H1 (cell line): ENCODE data around the gene P4HA1. TPM values are rescaled to one million over a fixed set of nuclear protein-coding genes. Genes with fewer than 3 reads are reported as not detected.

Source experiments
- CTCF ChIA-PET: fragments of 300-600 bp; sonication (Branson Sonifier 250); formaldehyde crosslinking; loops from one replicate; lab custom pipeline; 2021; ENCODE audit not compliant: partially characterized antibody; lab: Charles Lee
- POLR2A ChIA-PET: fragments of 300-600 bp; sonication (Branson Sonifier 250); formaldehyde crosslinking; loops from one replicate; lab custom pipeline; 2021; ENCODE audit warnings: inconsistent platforms; ENCODE audit not compliant: partially characterized antibody; lab: Charles Lee
- DNase-seq, 2 experiments: peaks; one replicate each; pipeline versions ENCODE4 v3.0.0 to v3.0.0-alpha.2; 2010 to 2022; ENCODE audit warnings: low spot score in 2 of 2, low read depth in 1 of 2, mixed read lengths in 1 of 2
- FAIRE-seq: peaks from 2 replicates; lab custom pipeline; 2011; peaks lifted over from hg19 to GRCh38; lab: Jason Lieb, UNC
- H2AFZ ChIP-seq: 2 replicates; pipeline ENCODE4 v1.8.1; 2012; ENCODE audit warnings: low read length, inconsistent platforms
- H2AK5ac ChIP-seq: 2 replicates; pipeline ENCODE4 v1.6.1; 2013; ENCODE audit warnings: low read depth, low read length
- H2BK120ac ChIP-seq: replicated peaks from 2 replicates; pipeline ENCODE3; 2013; ENCODE audit warnings: low read depth, low read length, inconsistent platforms
- H2BK12ac ChIP-seq: 2 replicates; pipeline ENCODE4 v1.6.1; 2013; ENCODE audit warnings: low read depth, low read length
- H2BK15ac ChIP-seq: 2 replicates; pipeline ENCODE4 v1.6.1; 2013; ENCODE audit warnings: low read length
- H2BK20ac ChIP-seq: 2 replicates; pipeline ENCODE4 v1.6.1; 2013; ENCODE audit warnings: low read length
- H2BK5ac ChIP-seq: 2 replicates; pipeline ENCODE4 v1.6.1; 2013; ENCODE audit warnings: low read depth, low read length
- H3K14ac ChIP-seq: 2 replicates; pipeline ENCODE4 v1.6.1; 2013; ENCODE audit warnings: inconsistent platforms; ENCODE audit not compliant: insufficient read length
- H3K18ac ChIP-seq: 2 replicates; pipeline ENCODE4 v1.6.1; 2013; ENCODE audit warnings: low read length; ENCODE audit errors: extremely low read depth
- H3K23ac ChIP-seq: 2 replicates; pipeline ENCODE4 v1.6.1; 2013; ENCODE audit warnings: inconsistent platforms; ENCODE audit not compliant: insufficient read length
- H3K23me2 ChIP-seq: 2 replicates; pipeline ENCODE4 v1.6.1; 2013; ENCODE audit warnings: low read depth, low read length
- H3K27ac ChIP-seq: 2 replicates; pipeline ENCODE4 v1.6.1; 2011; ENCODE audit warnings: low read depth, low read length, inconsistent platforms
- H3K27me3 ChIP-seq, 4 experiments: replicated peaks in 1 of 4; 1 replicate in 1 of 4; 2 replicates in 3 of 4; pipeline versions ENCODE4 v1.6.1 to v1.8.1; 2011 to 2013; ENCODE audit warnings: low read length in 3 of 4, mild to moderate bottlenecking in 3 of 4, inconsistent platforms in 2 of 4, mixed read lengths in 2 of 4, moderate library complexity in 1 of 4; ENCODE audit not compliant: control insufficient read depth in 3 of 4, insufficient read depth in 3 of 4; ENCODE audit errors: extremely low read depth in 1 of 4
- H3K36me3 ChIP-seq, 4 experiments: 2 replicates each; pipeline versions ENCODE4 v1.6.1 to v1.8.1; 2011 to 2013; ENCODE audit warnings: mild to moderate bottlenecking in 4 of 4, low read length in 3 of 4, moderate library complexity in 2 of 4, control low read depth in 1 of 4, inconsistent platforms in 1 of 4; ENCODE audit not compliant: insufficient read depth in 4 of 4, control insufficient read depth in 2 of 4
- H3K4ac ChIP-seq: replicated peaks from 2 replicates; pipeline ENCODE3; 2013; ENCODE audit warnings: low read length, low read depth, mixed read lengths, inconsistent platforms; ENCODE audit not compliant: insufficient read length
- H3K4me1 ChIP-seq, 4 experiments: replicated peaks in 1 of 4; 1 replicate in 1 of 4; 2 replicates in 3 of 4; pipeline versions ENCODE4 v1.6.1 to v1.8.1; 2011 to 2013; ENCODE audit warnings: low read length in 3 of 4, inconsistent platforms in 2 of 4, mixed read lengths in 1 of 4; ENCODE audit not compliant: insufficient read depth in 4 of 4, control insufficient read depth in 3 of 4
- H3K4me2 ChIP-seq, 2 experiments: 2 replicates each; pipeline versions ENCODE4 v1.6.1 to v1.8.1; 2011 to 2013; ENCODE audit warnings: low read depth in 2 of 2, low read length in 2 of 2, control low read depth in 1 of 2, inconsistent platforms in 1 of 2, mild to moderate bottlenecking in 1 of 2; ENCODE audit not compliant: insufficient read depth in 1 of 2
- H3K4me3 ChIP-seq, 4 experiments: fragments of 200-600, 300-600 bp in 1 of 4; sonication (generic), shearing (Covaris generic), sonication (Bioruptor Twin) in 1 of 4; 2 replicates each; pipeline versions ENCODE4 v1.5.1 to v1.8.1; 2011 to 2016; ENCODE audit warnings: low read length in 4 of 4, low read depth in 3 of 4, control low read depth in 2 of 4, inconsistent platforms in 2 of 4, mild to moderate bottlenecking in 2 of 4, mixed read lengths in 1 of 4, moderate library complexity in 1 of 4; ENCODE audit not compliant: insufficient read depth in 2 of 4; ENCODE audit errors: extremely low read depth in 1 of 4
- H3K56ac ChIP-seq: replicated peaks from 2 replicates; pipeline ENCODE3; 2013; ENCODE audit warnings: low read depth, mild to moderate bottlenecking, mixed read lengths, low read length, inconsistent platforms; ENCODE audit not compliant: insufficient read length
- H3K79me1 ChIP-seq: 2 replicates; pipeline ENCODE4 v1.6.1; 2013; ENCODE audit warnings: low read depth, low read length, control low read depth
- H3K79me2 ChIP-seq, 2 experiments: 2 replicates each; pipeline versions ENCODE4 v1.6.1 to v1.8.1; 2012 to 2013; ENCODE audit warnings: low read length in 2 of 2, mild to moderate bottlenecking in 2 of 2, inconsistent platforms in 1 of 2; ENCODE audit not compliant: insufficient read depth in 2 of 2, control insufficient read depth in 1 of 2
- H3K9ac ChIP-seq, 4 experiments: replicated peaks in 1 of 4; 1 replicate in 1 of 4; 2 replicates in 3 of 4; pipeline versions ENCODE4 v1.6.1 to v1.8.1; 2011 to 2013; ENCODE audit warnings: low read depth in 3 of 4, low read length in 3 of 4, control low read depth in 2 of 4, mild to moderate bottlenecking in 2 of 4, moderate library complexity in 2 of 4, inconsistent platforms in 1 of 4; ENCODE audit errors: extremely low read depth in 1 of 4
- H3K9me3 ChIP-seq, 2 experiments: 2 replicates each; pipeline versions ENCODE4 v1.6.1 to v1.8.1; 2012 to 2013; ENCODE audit warnings: mild to moderate bottlenecking in 2 of 2, moderate library complexity in 2 of 2, control low read depth in 1 of 2, inconsistent platforms in 1 of 2, low read depth in 1 of 2, low read length in 1 of 2, mixed read lengths in 1 of 2; ENCODE audit not compliant: insufficient read depth in 2 of 2
- H4K20me1 ChIP-seq, 2 experiments: replicated peaks in 1 of 2; 2 replicates each; pipeline versions ENCODE3 to v1.8.1; 2011 to 2013; ENCODE audit warnings: inconsistent platforms in 2 of 2, low read length in 2 of 2, mild to moderate bottlenecking in 1 of 2; ENCODE audit not compliant: insufficient read depth in 2 of 2, control insufficient read depth in 1 of 2
- H4K5ac ChIP-seq: 2 replicates; pipeline ENCODE4 v1.6.1; 2013; ENCODE audit warnings: low read length, low read depth, mixed read lengths, inconsistent platforms; ENCODE audit not compliant: insufficient read length
- H4K8ac ChIP-seq: 2 replicates; pipeline ENCODE4 v1.8.0; 2013; ENCODE audit warnings: mild to moderate bottlenecking, moderate library complexity, low read length, inconsistent platforms; ENCODE audit not compliant: insufficient read depth; ENCODE audit errors: extremely low read depth
- H4K91ac ChIP-seq: replicated peaks from 2 replicates; pipeline ENCODE3; 2013; ENCODE audit warnings: low read length, mixed read lengths, inconsistent platforms; ENCODE audit not compliant: insufficient read length
- CHD2 ChIP-seq: IDR thresholded peaks from 2 replicates; pipeline ENCODE4 v1.6.1; 2012; ENCODE audit warnings: low read length, improper control_type of control experiment
- RAD21 ChIP-seq, 2 experiments: IDR thresholded peaks in 1 of 2; conservative IDR thresholded peaks in 1 of 2; 2 replicates each; pipeline ENCODE4 v1.6.1; 2011; ENCODE audit warnings: low read depth in 2 of 2, low read length in 2 of 2, improper control_type of control experiment in 1 of 2, inconsistent platforms in 1 of 2, mild to moderate bottlenecking in 1 of 2, moderate library complexity in 1 of 2
- TCF12 ChIP-seq: IDR thresholded peaks from 2 replicates; pipeline ENCODE4 v1.6.1; 2011; ENCODE audit warnings: low read depth, mild to moderate bottlenecking, low read length
- WGBS, 2 experiments: shearing (Covaris generic) in 1 of 2; methylation state at CpG; one replicate each; pipeline versions ENCODE4 v1.1.6 to v1.1.7; 2013 to 2015; ENCODE audit warnings: low lambda C conversion rate in 2 of 2, mixed read lengths in 2 of 2, inconsistent platforms in 1 of 2, low coverage in 1 of 2, missing lambda C conversion rate in 1 of 2; ENCODE audit not compliant: insufficient replicate concordance in 2 of 2, insufficient coverage in 1 of 2, insufficient read length in 1 of 2; ENCODE audit errors: extremely low coverage in 1 of 2, missing lambda C conversion rate in 1 of 2; 5-methylcytosine and 5-hydroxymethylcytosine counted together
- polyA plus RNA-seq, 7 experiments: library from polyadenylated mRNA; depleted of rRNA in 3 of 7; stranded (reverse) in 5 of 7; unstranded in 2 of 7; fragments of >200 nt in 5 of 7; fragments of 200-250 nt in 2 of 7; gene quantifications; 1 replicate in 5 of 7; 2 replicates in 1 of 7; 4 replicates in 1 of 7; pipeline versions ENCODE4 v1.2.1 to v1.2.3, GENCODE V29; 2011 to 2013; ENCODE audit warnings: missing spikeins in 2 of 7, mixed read lengths in 2 of 7
- total RNA-seq: library from RNA; stranded (reverse); fragmentation: NEBNext Ultra II Directional; extraction: Animal tissue kit (Norgen Biotek cat#: 25700); gene quantifications from 2 replicates; pipeline ENCODE4 v1.2.1, GENCODE V29; 2021

Gene P4HA1
- total and polyA plus RNA-seq, 2 of the 8 experiments (the other 6 are each of a cell fraction or from before 2014, with no cell fraction given), result 12.0 to 25.7 TPM

- ChIA-PET CTCF (interaction anchor here (0.5 to 1.7 kb wide), 18 partner anchors 8 to 925 kb away, joined by 3 to 6 read pairs (median 4); no protein-coding TSS in a partner anchor), POLR2A (interaction anchor here (0.7 to 1.3 kb wide), 3 partner anchors 8 to 35 kb away, joined by 3 to 5 read pairs (median 4); no protein-coding TSS in a partner anchor)
- H4K91ac ChIP-seq, result no peak overlapping the region
- no peaks in the 10 kb centered on the region for H3K4me1 ChIP-seq
- no peak overlapping the region for H3K27ac ChIP-seq
- no peak for DNase-seq
- H3K56ac ChIP-seq, result no peak overlapping the region
- H2AK5ac ChIP-seq, result no peak overlapping the region
- no peak overlapping the region for H4K5ac ChIP-seq
- no peaks in the 10 kb centered on the region for H3K27me3 ChIP-seq
- H3K4me3 ChIP-seq, result no peak overlapping the region
- H2BK20ac ChIP-seq, result no peak overlapping the region
- H2BK5ac ChIP-seq, result no peak overlapping the region
- H3K18ac ChIP-seq, result no peak overlapping the region
- no peak overlapping the region for H3K9ac ChIP-seq
- H3K4ac ChIP-seq, result no peak overlapping the region
- no peaks in the 10 kb centered on the region for H3K79me2 ChIP-seq
- H3K23me2 ChIP-seq, result no peaks in the 10 kb centered on the region
- no peaks in the 10 kb centered on the region for H3K36me3 ChIP-seq
- H3K23ac ChIP-seq, result no peak overlapping the region
- no peaks in the 10 kb centered on the region for H3K9me3 ChIP-seq
- H2BK15ac ChIP-seq, result no peak overlapping the region
- no peak overlapping the region for H2BK12ac ChIP-seq
- H2AFZ ChIP-seq, result no peak overlapping the region
- 34% methylated on average over 5 of the region's 5 CpGs; no CpG with 5 or more reads in 1 of the 2 experiments for WGBS, 2 experiments
- H2BK120ac ChIP-seq, result no peak overlapping the region
- no peak for FAIRE-seq
- no peak overlapping the region for H4K8ac ChIP-seq
- no peak overlapping the region for H3K14ac ChIP-seq
- no peaks in the 10 kb centered on the region for H3K79me1 ChIP-seq
- H3K4me2 ChIP-seq, result no peak overlapping the region
- no peaks in the 10 kb centered on the region for H4K20me1 ChIP-seq
- TF ChIP-seq RAD21 (IDR thresholded peaks at IDR 0.05 in 1 of 2, conservative IDR thresholded peaks at IDR 0.05 in 1 of 2; ENCODE audit: low read depth in 2 of 2, low read length in 2 of 2) (peak; percentile 77 to 78), CHD2 (no peak), TCF12 (no peak)
These were observed 35.7 kb downstream of the P4HA1 start for GRCh38 chr10:73060738-73061635.
